GM12801 (cell line): Measurements from ENCODE around the gene RTP1.

Experiments used
- TF ChIP-seq, protein P1 (sequence below): IDR thresholded peaks from one replicate; pipeline ENCODE4 v1.5.1; 2011; ENCODE audit warnings: control low read depth; ENCODE audit not compliant: insufficient read length; ENCODE audit errors: extremely low read depth

RTP1 gene

DNA sequence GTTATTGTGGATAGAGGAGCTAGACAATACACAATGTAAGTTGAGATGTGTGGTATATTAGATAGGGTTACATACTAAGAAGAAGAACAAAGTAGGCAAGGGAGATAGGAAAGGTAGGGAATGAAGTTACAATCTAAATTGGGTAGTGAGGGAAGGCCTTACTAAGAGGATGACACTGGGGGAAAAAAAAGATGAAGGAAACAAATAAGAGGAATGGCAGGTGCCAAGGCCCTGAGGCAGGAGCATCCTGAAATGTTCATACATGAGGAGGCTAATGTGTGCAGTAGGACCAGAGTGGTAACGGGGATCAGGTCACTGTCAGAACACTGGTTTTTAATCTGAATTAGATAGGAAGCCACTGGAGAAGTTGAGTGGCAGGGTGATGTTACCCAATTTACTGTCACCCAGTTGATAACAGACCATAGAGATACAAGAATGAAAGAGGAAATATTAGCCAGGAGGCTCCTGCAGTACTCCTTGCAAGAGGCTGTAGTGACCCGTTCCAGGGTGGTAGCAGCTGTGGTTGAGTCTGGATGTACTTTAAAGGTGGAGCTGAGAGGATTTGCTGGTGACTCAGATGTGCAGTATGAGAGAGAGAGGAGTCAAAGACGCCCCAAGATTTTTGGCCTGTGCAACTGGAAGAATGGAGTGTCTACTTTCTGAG, 14.4 kb downstream of the RTP1 start:
- TF ChIP-seq, protein P1, sequence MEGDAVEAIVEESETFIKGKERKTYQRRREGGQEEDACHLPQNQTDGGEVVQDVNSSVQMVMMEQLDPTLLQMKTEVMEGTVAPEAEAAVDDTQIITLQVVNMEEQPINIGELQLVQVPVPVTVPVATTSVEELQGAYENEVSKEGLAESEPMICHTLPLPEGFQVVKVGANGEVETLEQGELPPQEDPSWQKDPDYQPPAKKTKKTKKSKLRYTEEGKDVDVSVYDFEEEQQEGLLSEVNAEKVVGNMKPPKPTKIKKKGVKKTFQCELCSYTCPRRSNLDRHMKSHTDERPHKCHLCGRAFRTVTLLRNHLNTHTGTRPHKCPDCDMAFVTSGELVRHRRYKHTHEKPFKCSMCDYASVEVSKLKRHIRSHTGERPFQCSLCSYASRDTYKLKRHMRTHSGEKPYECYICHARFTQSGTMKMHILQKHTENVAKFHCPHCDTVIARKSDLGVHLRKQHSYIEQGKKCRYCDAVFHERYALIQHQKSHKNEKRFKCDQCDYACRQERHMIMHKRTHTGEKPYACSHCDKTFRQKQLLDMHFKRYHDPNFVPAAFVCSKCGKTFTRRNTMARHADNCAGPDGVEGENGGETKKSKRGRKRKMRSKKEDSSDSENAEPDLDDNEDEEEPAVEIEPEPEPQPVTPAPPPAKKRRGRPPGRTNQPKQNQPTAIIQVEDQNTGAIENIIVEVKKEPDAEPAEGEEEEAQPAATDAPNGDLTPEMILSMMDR: no peak

DNA sequence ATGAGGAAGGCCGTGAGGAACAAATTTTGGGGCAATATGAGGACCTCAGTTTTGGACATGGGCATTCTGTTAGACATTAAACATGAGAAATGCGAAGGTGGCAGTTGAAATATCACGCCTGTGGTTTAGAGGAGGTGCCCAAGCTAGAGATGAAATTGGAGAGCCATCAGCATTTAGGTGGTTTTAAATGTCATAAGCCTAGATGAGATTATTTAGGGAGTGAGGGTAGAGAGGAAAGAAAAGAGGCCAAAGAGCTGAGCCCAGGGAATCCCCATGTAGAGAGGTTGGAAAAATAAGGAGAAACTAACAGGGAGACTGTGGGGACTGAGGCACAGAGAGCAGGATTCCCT, 14.9 kb downstream of the RTP1 start:
- TF ChIP-seq, protein P1: no peak

DNA sequence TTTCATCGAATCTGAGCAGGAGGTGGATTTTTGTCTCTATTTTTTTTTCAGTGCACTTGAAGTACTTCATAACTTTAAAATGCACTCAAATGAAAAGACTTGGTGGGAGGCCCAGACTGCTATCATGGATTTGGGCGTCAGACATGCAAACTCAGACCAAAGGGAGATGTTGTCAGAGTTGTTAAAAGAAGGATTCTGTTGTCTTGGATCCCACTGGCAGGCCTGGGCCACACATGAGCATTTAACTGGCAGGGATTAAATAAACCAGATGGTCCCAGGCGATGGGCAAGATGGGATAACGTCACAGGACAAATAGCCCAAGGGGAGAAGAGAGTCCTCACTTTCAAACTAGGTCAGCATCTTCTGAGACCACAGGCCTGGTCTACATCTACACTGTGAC, 15.4 kb downstream of the RTP1 start:
- TF ChIP-seq, protein P1: no peak

DNA sequence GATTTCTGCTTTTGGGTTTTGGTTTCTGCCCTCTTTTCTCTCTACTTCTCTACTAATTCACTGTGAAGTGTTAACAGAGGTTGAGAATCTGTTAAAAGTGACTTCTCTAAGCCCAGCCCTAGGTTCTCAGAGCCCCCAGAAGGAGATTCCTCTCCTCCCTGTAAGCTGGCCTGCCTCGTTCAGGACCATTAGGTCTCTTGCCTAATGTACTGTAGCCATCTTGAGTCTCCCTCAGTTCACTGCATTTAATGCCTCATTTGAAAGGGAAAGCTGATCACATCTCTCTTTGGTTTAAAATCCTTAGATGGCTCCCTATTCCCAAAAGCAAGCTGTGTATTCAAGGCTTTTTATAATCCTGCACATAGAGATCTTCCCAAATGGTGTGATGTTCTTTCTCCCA, 16.3 kb downstream of the RTP1 start:
- TF ChIP-seq, protein P1: no peak

DNA sequence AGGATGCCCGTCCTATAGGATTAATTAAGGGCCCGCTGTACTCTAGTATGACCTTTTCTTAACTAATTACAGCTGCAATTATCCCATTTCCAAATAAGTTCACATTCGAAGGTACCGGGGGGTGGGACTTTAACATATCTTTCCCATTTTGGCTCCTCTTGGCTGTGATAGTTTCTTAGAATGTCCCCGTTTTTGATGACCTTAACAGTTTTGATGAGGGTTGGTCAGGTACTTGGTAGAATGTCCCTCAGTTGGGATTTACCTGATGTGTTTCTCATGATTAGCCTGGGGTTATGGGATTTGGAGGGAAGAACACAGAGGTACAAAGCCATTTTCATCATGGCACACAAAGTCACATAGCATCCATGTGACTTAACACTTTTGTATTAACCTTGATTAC, 18.2 kb downstream of the RTP1 start:
- TF ChIP-seq, protein P1: no peak

DNA sequence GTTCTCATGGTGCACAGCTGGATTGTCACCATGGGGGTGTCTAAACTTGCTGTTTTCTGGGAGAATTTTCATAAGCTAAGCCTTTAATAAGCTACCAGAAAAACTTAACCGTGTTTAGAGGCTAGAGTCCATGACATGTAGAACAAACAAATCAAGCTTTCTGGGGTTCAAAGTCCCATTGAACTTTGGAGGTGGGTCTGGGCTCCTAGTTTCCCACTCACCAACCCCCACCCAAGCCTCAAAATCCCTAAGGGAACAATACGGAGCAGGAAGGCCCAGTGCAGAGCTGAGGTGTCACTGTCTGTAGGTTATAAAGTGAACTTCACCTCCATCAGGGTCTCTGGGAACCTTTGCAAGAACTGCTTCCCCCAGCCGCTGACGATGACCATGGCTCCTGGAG, 25.5 kb downstream of the RTP1 start:
- TF ChIP-seq, protein P1: no peak

- TF ChIP-seq, protein P1: no peak
Measured at GRCh38 chr3:187223799-187224198, 26.5 kb downstream of the RTP1 start.
